GM19238 (cell line): Measurements from ENCODE around the gene OPN5.

Experiments used
- DNase-seq: peaks from one replicate; pipeline ENCODE4 v3.0.0; 2011; ENCODE audit warnings: low spot score; ENCODE audit not compliant: insufficient read length

Gene OPN5

GRCh38 chr6:47787620-47788497, 6.0 kb downstream of the OPN5 start:
- peak; percentile 6 for DNase-seq

DNA sequence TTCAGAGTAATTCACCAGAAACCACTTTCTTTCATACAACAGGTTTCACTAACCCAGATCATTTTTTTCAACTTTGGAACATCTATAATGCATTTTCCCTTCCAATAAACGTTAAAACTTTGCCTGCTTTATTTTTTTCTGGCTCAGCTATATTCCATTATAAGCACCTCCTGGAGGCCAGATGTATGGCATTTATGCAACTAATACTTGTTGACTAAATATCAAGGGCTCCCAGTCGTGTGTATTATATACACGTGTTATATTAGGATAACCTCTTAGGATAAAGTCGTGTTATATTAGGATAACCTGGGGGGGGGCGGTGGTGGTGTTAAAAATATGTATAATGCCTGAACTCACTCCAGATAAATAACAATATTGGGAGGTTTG, 6.7 kb downstream of the OPN5 start:
- no peak for DNase-seq

DNA sequence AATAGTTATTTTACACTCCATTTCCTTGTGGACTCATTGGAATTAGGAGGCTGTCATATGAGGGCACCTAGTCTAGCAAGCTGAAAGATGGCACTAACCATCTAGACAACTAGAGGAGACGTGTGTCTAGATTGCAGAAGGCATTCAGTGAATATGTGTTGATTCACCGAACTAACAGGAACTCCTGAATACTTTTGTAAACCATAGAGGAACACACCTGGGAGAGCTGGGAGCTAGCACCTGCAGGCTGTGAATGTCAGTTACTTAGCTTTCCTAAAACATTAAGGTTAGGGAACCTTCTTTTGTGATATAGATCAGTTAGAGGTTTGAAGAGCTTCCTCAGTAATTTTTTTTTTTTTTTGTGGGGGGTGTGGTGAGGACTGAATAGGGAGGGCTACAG, 7.7 kb downstream of the OPN5 start:
- no peak for DNase-seq

- DNase-seq = no peak
Observed at GRCh38 chr6:47792216-47792733, 10.4 kb downstream of the OPN5 start.

- no peak for DNase-seq
Observed at GRCh38 chr6:47794577-47795135, 12.8 kb downstream of the OPN5 start.

GRCh38 chr6:47801984-47802383, 20.2 kb downstream of the OPN5 start:
- no peak for DNase-seq

DNA sequence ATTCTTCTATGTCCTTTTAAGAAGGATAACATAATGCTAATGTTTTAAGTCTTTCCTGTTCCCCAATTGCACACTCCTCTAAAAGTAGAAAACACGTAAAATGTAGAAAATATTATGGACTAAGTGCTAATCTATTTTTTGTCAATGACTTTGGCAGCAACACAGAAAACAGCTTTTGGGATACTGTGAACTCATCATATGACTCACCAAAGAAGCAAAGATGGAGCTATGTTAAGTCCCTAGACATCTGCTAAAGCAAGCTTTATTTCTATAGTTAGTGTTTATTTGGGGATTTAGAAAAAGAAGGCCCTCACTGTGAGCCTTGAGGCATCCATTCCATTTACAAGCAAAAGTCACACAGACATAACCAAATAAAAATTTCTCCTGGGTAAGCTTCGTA, 23.0 kb downstream of the OPN5 start:
- no peak for DNase-seq

DNA sequence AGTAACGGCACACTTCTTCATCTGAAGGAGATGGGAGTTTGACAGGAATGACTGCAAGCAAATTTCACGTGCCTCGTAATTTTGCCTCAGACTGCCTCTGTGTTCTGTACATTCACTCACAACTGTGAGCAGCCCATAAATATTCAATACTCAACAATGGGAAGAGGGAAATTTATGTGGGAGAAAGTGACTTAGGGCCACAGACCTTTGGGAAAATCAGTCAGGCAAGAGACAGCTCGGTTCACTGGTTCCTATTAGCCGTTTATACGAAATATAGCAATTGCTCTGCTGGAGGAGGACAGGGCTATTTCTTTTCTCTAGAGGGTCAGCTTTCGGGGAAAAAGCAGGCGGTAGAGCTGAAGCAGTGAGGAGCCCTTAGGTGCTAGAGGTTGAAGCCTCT, 28.0 kb downstream of the OPN5 start:
- no peak for DNase-seq

- DNase-seq = no peak
Observed at GRCh38 chr6:47810885-47811284, 29.1 kb downstream of the OPN5 start.

DNA sequence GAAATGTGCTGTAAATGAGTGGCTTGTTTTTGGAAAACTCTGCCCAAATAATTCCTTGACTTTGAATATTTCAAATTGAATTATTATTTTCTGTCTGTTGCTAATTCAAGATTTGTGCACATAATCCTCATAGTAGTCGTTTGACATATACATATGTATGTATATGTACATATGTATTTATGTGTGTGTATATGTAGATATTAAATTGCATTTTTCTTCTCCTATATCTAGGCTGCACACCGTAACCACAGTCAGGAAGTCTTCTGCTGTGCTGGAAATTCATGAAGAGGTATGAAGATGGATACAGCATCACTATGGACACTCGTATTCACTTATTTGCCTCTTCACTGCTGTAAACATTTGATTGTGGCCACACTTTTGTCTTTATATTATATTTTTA, 29.6 kb downstream of the OPN5 start:
- DNase-seq = no peak

- no peak for DNase-seq
Observed at GRCh38 chr6:47817749-47818148, 35.9 kb downstream of the OPN5 start.

- DNase-seq = no peak
Observed at GRCh38 chr6:47819461-47819860, 37.6 kb downstream of the OPN5 start.

GRCh38 chr6:47822856-47823554, 41.2 kb downstream of the OPN5 start:
- DNase-seq = no peak

- DNase-seq = no peak
Observed at GRCh38 chr6:47832386-47833100, 50.7 kb downstream of the OPN5 start.

DNA sequence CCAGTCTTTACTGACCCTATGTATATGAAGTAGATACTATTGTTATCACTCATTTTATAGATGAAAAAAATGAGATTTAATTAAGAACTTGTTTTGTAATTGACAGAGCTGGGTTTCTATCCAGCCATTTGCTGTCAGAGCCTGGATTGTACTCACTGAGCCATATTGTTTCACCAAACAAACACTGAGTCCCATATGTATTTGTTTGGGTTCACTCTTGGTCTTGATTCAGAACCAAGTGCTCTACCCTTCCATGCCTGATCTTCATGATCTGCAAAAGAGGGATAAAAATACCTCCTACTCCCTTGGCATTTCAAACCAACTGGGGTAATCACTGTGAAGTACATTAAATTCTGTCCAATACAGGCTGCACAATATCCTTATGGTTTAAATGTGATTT, 52.4 kb downstream of the OPN5 start:
- DNase-seq = no peak

DNA sequence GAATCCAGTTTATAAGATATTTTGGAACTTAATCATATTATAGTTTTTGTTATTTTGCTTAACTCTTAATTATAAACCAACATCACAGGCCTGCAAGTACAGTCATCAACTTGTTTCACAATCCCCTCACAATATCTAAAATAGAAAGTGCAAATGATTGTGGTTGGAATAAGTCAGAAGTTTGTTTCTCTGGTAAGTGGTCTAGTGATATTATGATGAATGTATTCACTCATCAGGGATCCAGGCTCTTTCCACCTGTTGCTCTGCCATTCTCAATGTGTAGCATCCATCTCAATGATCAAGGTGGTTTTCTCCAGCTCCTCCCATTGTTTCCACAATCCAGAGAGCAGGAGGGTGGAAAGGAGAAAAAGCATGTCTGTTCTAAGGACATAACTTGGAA, 54.2 kb downstream of the OPN5 start:
- no peak for DNase-seq

- no peak for DNase-seq
Observed at GRCh38 chr6:47836639-47837038, 54.8 kb downstream of the OPN5 start.

GRCh38 chr6:47839645-47840044, 57.8 kb downstream of the OPN5 start:
- DNase-seq = no peak

DNA sequence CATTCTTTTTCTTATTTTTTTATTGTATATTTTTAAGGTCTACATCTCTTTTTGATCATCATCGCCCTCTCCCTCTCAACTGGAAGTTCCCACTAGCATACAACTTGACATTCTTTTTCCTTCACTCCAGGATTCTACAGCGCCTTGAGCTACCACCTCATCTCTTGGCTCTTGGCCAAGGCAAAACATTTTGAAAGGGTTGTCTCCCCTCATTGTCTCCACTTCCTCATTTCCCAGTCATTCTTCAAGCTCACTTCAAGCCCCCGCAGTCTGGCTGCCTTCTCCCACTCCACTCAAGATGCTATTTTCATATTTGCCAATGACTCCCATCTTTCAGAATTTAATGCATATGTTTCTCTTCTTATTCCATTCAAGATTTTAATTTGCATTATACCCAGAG, 63.0 kb downstream of the OPN5 start:
- no peak for DNase-seq

- no peak for DNase-seq
Observed at GRCh38 chr6:47846752-47847151, 64.9 kb downstream of the OPN5 start.

DNA sequence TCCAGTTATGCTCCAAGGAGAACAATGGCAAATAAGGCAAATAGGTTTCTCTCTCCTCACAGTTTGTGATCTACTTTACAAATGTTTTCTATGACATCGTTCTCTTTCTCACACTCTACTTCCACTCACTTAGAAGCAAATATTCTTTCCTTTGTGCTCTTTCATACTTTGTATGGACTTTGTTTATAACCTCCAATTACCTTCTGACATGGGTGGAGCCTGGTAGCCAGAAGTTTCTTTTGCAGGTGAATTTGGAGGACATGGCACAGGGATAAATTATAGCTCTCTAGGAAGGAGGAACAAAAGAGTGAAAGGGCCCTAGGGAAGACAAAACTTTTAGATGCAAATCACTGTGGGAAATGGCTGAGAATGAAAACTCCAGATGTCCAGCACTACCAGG, 69.3 kb downstream of the OPN5 start:
- DNase-seq = no peak

GRCh38 chr6:47852727-47853126, 70.9 kb downstream of the OPN5 start:
- DNase-seq = no peak
